Subcutaneous abdominal adipose tissue (tissue), 5 donors: Measurements from ENCODE around the gene AHI1.

Experiments used
- H3K27ac ChIP-seq: one replicate; pipeline ENCODE4 v1.7.0; 2013; ENCODE audit warnings: low read depth, mild to moderate bottlenecking, inconsistent platforms, low read length, moderate library complexity
- H3K27me3 ChIP-seq, 5 donors: one replicate each; pipeline ENCODE4 v1.7.0; 2013; ENCODE audit warnings: low read length in 5 of 5, inconsistent platforms in 1 of 5; ENCODE audit not compliant: control insufficient read depth in 5 of 5, insufficient read depth in 4 of 5
- H3K36me3 ChIP-seq, 5 donors: one replicate each; pipeline ENCODE4 v1.7.0; 2013; ENCODE audit warnings: low read length in 5 of 5; ENCODE audit not compliant: control insufficient read depth in 5 of 5, insufficient read depth in 5 of 5
- H3K4me1 ChIP-seq, 5 donors: one replicate each; pipeline ENCODE4 v1.7.0; 2013; ENCODE audit warnings: low read length in 5 of 5, mild to moderate bottlenecking in 3 of 5, moderate library complexity in 1 of 5; ENCODE audit not compliant: control insufficient read depth in 5 of 5, insufficient read depth in 5 of 5
- H3K4me3 ChIP-seq, 5 donors: one replicate each; pipeline ENCODE4 v1.7.0; 2013; ENCODE audit warnings: low read length in 5 of 5, low read depth in 1 of 5
- H3K9ac ChIP-seq, 5 donors: one replicate each; pipeline ENCODE4 v1.7.0; 2013; ENCODE audit warnings: low read length in 5 of 5, mild to moderate bottlenecking in 4 of 5, moderate library complexity in 3 of 5
- H3K9me3 ChIP-seq, 5 donors: one replicate each; pipeline ENCODE4 v1.7.0; 2013; ENCODE audit warnings: low read length in 5 of 5; ENCODE audit not compliant: control insufficient read depth in 5 of 5
- donor health status: healthy.
- donor health status: healthy.
- donor health status: healthy.
- donor health status: healthy.
- donor health status: healthy.

The AHI1 gene

GRCh38 chr6:135265278-135265677, 232.3 kb downstream of the AHI1 start:
- Histone ChIP-seq H3K27ac (no peak overlapping the region), H3K9me3 (no peaks in the 10 kb centered on the region)

GRCh38 chr6:135261872-135262725, 235.4 kb downstream of the AHI1 start:
- Histone ChIP-seq H3K4me3 (no peak overlapping the region), H3K9me3 (no peaks in the 10 kb centered on the region), H3K4me1 (no peaks in the 10 kb centered on the region), H3K9ac (no peak overlapping the region), H3K27ac (no peak overlapping the region), H3K36me3 (no peaks in the 10 kb centered on the region), H3K27me3 (peaks cover 0 to 3% (median 0%) of the 10 kb centered on the region in 5 donors)

More at GRCh38 chr6:135265278-135265677, 232.3 kb downstream of the AHI1 start:
- Histone ChIP-seq H3K9ac (no peak overlapping the region), H3K4me3 (no peak overlapping the region), H3K4me1 (no peaks in the 10 kb centered on the region), H3K27me3 (no peaks in the 10 kb centered on the region), H3K36me3 (no peaks in the 10 kb centered on the region)

GRCh38 chr6:135260612-135261011, 236.9 kb downstream of the AHI1 start:
- Histone ChIP-seq H3K27me3 (peaks cover 0 to 3% (median 0%) of the 10 kb centered on the region in 5 donors), H3K4me1 (no peaks in the 10 kb centered on the region), H3K9me3 (no peaks in the 10 kb centered on the region), H3K27ac (no peak overlapping the region), H3K4me3 (no peak overlapping the region), H3K9ac (no peak overlapping the region), H3K36me3 (no peaks in the 10 kb centered on the region)

- Histone ChIP-seq H3K9me3 (no peaks in the 10 kb centered on the region), H3K9ac (no peak overlapping the region), H3K36me3 (no peaks in the 10 kb centered on the region), H3K4me3 (no peak overlapping the region), H3K27me3 (peaks cover 0 to 3% (median 0%) of the 10 kb centered on the region in 5 donors), H3K4me1 (no peaks in the 10 kb centered on the region), H3K27ac (no peak overlapping the region)
Measured at GRCh38 chr6:135258970-135259369, 238.6 kb downstream of the AHI1 start.

GRCh38 chr6:135257631-135258405, 239.7 kb downstream of the AHI1 start:
- Histone ChIP-seq H3K4me3 (no peak overlapping the region), H3K9me3 (no peaks in the 10 kb centered on the region), H3K36me3 (no peaks in the 10 kb centered on the region), H3K27me3 (peaks cover 0 to 3% (median 0%) of the 10 kb centered on the region in 5 donors), H3K9ac (no peak overlapping the region), H3K27ac (no peak overlapping the region), H3K4me1 (no peaks in the 10 kb centered on the region)

GRCh38 chr6:135256866-135257265, 240.7 kb downstream of the AHI1 start:
- H3K9me3 ChIP-seq, result no peaks in the 10 kb centered on the region
- peaks cover 0 to 3% (median 0%) of the 10 kb centered on the region in 5 donors for H3K27me3 ChIP-seq
- H3K9ac ChIP-seq, result no peak overlapping the region
- H3K4me3 ChIP-seq, result no peak overlapping the region
- H3K36me3 ChIP-seq, result no peaks in the 10 kb centered on the region
- no peak overlapping the region for H3K27ac ChIP-seq
- no peaks in the 10 kb centered on the region for H3K4me1 ChIP-seq

GRCh38 chr6:135254471-135254870, 243.1 kb downstream of the AHI1 start:
- no peaks in the 10 kb centered on the region for H3K4me1 ChIP-seq
- H3K36me3 ChIP-seq, result no peaks in the 10 kb centered on the region
- no peak overlapping the region for H3K9ac ChIP-seq
- H3K4me3 ChIP-seq, result no peak overlapping the region
- peaks cover 0 to 3% (median 0%) of the 10 kb centered on the region in 5 donors for H3K27me3 ChIP-seq
- H3K27ac ChIP-seq, result no peak overlapping the region
- no peaks in the 10 kb centered on the region for H3K9me3 ChIP-seq

GRCh38 chr6:135251498-135252441, 245.8 kb downstream of the AHI1 start:
- H3K4me1 ChIP-seq, result no peaks in the 10 kb centered on the region
- H3K27me3 ChIP-seq, result no peaks in the 10 kb centered on the region
- H3K36me3 ChIP-seq, result no peaks in the 10 kb centered on the region
- no peak overlapping the region for H3K27ac ChIP-seq
- no peak overlapping the region for H3K9ac ChIP-seq
- H3K9me3 ChIP-seq, result no peaks in the 10 kb centered on the region
- H3K4me3 ChIP-seq, result no peak overlapping the region

- no peak overlapping the region for H3K9ac ChIP-seq
- no peaks in the 10 kb centered on the region for H3K36me3 ChIP-seq
- H3K9me3 ChIP-seq, result no peaks in the 10 kb centered on the region
- no peaks in the 10 kb centered on the region for H3K27me3 ChIP-seq
- no peak overlapping the region for H3K27ac ChIP-seq
- no peak overlapping the region for H3K4me3 ChIP-seq
- no peaks in the 10 kb centered on the region for H3K4me1 ChIP-seq
Measured at GRCh38 chr6:135250751-135251497, 246.6 kb downstream of the AHI1 start.
